HG02571 (cell line): ENCODE results near the gene ICAM2.
"Not testable (repeated sequence)": the region's sequence is repeated elsewhere in the genome, so short reads cannot be mapped to it uniquely, and the experiment has no call there.

Experiments
- ATAC-seq: cut with Tn5 transposase; IDR thresholded peaks from one replicate; pipeline ENCODE4 v1.9.1; 2021; ENCODE audit warnings: mild to moderate bottlenecking, moderate library complexity; ENCODE audit not compliant: unreplicated experiment

The ICAM2 gene

DNA sequence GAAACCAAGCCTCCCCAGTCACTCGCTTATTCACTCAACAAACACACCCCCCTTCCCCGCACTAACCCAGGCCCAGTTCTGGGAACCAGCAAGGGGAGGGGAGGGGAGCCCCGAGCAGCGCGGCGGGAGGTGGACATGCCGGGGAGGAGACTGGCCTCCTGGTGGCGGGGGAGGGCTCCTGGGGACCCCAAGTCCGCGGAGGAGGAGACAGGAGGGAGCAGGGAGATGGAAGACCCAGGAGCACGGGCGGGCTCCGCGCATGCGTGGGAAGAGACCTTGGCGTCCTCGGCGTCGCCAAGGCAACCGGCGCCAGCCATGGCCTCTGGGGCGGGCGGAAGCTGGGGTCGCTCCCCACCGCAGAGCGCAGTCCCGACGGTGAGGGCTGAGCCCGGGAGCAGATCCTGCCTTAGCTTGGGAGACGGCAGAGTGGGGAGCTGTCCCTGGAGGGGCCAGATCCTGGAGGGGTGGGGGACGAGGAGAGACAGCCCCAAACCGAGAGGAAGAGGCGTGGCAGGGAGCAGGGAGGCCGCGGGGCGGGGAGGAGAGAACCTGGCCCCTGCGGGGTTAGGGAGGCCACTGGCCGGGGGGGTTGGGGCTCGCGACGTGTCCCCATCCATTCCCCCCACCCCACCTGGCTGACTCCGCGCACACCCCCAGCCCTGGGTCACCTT lies 22.2 kb downstream of the ICAM2 start, which contains the start of gene PRR29:
Gene PRR29 (plus strand): TSS at position 302 of the 671 bp plus-strand sequence. CDS start 14 bp downstream, at position 316.
- ATAC-seq: no peak

DNA sequence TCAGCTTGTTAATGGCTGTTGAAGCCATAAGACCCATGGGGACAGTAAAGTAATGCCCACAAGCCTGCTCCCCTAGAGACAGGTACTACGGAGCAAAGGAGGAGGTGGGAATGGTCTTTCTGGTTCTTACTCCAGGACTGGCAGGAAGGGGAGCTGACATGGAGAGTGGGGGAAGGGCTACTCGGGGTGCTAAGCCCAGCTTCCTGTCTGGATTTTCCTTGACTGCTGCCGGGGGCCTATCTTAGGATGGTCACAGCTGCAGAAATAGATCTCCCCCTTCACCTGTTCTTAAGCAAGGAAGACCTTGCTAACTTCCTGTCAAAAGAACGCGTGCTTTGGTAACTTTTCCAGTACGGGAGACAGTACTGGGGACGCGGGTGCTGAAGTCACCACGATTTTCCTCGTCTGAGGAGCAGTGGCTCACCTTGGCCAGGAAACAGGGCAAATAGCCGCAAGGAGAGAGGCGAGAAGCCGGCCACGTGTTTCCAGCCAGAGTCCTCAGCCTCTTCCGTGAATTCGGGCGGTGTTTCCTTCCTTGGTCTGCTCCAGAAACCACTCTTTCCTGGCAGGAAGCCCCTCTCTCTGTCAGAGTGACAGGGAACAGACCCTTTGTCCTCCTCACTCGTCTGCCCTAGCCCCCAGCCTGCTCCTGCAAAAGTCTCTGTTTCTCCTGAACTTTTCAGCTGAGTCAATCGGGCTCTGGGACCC lies 22.9 kb downstream of the ICAM2 start:
- no peak for ATAC-seq

DNA sequence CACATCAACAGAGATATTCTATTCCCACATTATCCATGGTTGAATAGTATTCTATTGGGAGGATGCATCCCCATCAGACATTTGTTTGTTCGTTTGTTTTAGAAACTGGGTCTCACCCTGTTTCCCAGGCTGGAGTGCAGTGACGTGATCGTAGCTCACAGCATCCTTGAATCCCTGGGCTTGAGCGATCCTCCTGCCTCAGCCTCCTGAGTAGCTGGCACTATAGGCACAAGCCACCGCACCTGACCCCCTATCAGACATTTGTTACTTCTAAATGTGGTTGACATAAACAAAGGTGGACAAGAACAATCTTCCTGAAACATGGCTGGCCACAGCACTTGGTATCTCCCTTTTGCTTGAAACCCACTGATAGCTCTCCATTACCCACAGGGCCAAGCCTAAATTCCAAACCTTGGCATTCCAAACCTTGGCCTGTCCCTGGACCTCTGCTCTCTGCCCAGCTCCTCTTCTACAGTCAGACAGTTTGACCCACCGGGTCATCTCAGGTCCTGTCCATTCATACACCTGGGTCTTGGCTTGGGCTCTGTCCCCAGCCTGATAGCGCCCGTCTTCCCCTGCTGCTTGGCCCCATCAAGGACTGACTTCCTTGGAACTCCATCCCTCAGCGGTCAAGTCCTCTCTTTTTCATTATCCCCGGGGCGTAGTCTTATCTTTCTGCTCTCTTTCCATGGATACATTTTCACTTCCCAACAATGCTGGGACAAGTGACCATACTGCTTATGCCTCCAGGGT lies 23.8 kb downstream of the ICAM2 start:
- ATAC-seq: no peak

DNA sequence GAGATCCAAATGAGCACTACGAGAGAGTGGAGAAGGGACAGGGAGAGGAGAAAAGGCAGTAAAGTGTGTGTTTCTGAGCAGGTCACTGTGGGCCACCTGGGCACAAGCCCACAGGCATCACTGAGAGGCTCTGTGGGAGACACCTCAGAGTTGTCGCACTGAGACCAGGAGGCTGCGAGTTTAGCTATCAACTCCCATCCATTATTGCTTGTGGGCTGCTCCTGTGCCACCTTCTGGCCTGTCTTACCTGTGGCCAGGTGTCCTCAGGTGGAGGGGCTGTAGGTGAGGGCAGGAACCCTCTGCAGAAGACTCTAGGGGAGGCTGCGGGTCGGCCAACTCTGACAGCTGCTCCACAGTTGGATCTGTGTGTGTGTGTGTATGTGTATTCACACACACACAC lies 24.8 kb downstream of the ICAM2 start:
- ATAC-seq: no peak

DNA sequence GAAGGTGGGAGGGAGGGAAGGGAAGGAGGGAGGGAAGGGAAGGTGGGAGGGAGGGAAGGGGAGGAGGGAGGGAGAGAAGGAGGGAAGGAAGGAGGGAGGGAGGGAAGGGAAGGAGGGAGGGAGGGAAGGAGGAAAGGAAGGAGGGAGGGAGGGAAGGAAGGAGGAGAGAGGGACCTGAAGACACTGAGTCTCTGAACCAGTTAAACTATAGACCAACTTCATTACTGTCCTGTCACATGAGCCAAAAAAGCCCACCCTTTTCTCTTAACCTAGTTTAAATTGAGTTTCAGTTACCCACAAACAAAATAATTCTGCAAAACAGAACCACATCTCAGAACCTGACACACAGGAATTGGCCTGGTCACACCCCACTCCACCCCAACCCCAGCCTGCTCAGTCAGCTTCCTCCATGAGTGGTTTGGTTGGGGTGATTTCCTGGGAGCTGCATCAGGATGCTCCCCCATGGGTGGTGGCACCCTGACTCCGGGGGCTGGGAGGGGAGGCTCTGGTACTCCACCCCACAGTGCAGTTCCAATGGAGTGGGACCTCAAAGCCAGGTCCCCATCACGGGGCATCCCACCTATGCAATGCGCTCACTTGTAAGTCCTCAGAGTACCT lies 27.0 kb downstream of the ICAM2 start:
- no peak for ATAC-seq

DNA sequence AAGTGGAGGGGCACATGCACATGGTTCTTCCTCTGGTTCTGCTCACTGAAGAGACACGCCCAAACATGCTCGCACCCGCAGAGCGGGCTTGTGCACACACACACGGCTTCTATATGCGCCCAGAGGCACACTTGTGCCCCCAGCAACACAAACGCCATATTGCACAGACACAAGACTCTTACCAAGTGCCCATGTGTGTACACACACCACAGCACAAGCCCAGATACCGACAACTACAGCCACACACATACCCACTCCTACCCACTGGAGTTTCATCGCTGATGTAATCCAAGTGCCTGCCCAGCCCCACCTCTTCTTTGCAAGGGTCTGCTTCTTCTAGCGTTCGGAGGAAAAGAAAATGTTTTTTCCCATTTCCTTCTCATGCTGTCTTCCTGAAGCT lies 28.8 kb downstream of the ICAM2 start:
- no peak for ATAC-seq

DNA sequence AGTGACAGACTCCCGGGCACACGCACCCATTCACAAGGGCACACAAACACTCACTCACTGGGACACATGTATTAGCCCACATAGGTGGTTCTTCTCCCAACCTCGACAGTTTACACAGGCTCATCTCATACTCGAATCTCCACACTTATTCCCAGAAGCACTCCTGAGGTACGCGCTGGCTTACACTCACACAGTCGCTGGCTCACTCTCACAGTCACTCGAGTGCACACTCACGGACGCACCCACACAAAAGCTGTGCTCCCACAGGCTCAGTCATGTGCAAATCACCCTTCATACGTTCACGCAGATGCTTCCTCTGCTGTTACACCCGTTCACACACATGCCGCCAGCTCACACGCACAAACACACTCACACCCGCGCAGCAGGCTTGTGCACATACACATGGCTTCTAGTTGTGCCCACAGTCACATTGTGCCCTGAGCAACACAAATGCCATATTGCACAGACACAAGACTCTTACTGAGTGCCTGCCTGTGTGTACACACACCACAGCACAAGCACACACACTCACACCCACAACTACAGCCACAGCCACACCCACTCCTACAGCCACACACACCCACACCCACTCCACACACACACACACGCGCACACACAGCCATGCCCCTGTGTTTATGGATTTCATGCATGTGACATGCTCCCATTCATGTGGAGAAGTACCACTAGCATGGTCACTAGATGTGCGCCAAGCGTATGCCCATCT lies 30.6 kb downstream of the ICAM2 start:
- ATAC-seq: no peak

DNA sequence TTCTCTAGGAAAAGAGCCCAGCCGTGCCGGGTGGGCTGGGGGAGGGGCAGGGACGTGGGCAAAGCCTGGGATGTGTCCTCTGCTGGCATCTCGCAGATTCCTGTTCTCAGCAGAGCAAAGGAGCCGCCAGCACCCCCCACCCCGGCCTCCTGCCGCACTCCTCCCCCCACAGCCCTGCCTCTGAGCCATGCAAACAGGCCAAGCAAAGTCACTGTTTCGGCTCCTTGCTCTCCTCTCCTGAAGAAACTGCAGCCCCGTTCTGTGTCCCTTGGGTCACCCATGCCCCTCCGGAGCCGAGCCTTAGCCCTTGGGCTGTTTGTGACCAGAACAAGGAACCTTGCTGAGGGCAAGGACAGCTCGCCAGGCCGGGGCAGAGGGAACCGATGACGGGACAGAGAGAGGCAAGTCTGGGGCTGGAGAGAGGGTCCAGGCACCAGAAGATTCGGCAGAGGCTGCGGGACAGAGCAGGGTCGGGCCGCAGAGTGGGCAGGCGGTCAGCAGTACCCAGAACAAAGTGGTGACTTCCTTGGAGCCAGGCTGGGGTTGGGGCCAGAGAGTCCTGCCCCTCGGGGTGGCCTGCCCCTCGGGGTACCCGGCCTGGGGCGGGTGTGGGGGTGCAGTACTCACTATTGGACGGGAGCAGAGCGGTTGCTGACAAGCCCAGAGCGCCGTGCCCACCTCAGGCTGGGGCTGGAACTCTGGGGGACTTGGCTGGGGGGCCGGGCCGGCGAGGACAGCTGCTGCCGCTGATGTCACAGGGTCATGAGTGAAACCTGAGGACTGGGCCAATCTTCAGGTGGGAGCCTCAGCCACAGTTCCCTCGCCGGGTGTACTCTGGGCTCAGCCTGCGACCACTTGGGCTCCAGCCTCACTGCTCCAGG lies 31.5 kb downstream of the ICAM2 start:
- ATAC-seq: no peak

DNA sequence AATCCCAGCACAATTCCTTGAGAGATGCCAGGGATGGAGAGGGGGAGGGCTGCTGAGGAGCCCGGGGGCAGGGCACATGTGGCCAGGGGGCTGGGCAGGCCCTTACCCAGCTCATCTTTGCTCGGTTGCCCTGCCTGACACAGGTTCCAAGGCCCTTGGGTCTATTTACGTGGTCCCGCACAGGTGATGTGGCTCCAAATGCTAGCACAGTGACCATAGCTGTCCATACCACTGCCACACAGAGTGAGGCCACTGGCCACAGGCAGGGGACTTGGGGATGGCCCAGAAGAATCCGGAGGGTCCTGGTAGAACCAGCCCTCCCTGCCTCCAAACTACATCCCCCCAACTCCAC lies 32.3 kb downstream of the ICAM2 start:
- ATAC-seq: no peak

DNA sequence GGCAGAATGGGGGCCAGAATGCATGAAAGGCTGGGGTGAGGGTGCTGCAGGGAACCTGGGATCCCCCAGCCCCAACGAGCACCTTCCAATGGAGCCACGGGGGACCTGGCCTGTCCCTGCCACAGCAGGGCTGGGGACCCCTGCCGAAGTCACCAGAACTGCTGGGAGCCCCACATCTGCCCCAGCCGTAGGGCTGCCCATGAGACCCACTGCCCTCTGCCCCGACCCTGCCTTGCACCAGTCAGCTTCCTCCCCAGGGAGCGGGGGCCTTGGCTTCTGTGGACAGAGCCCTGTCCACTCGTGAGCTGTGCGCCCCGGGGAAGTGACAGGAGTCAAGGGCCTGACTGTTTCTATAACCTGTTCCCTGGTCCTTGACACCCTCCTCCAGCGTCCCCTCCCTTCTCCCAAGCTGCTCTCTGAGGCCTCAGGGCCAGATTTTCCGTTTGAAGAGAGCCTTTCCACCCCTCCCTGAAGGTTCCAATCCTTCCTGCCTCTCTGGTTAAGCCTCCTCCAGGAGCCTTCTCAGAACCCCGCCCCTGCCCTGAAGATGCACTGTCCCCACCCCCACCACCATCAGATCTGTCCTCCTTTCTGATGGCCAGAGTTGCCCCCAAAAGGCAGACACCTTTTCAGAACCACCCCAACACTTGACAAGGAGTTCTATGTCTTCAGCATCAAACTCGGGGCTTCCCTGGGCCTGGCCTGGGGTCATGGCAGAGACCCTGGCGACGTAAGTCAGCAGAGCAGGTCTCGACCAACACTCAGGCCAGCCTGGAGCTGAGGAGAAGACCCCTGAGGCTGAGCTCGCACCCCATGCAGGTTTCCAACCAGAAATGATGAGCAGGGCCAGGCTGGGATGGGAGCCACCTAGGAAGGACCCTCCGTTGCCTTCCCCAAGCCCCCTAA lies 33.0 kb downstream of the ICAM2 start:
- ATAC-seq: no peak

DNA sequence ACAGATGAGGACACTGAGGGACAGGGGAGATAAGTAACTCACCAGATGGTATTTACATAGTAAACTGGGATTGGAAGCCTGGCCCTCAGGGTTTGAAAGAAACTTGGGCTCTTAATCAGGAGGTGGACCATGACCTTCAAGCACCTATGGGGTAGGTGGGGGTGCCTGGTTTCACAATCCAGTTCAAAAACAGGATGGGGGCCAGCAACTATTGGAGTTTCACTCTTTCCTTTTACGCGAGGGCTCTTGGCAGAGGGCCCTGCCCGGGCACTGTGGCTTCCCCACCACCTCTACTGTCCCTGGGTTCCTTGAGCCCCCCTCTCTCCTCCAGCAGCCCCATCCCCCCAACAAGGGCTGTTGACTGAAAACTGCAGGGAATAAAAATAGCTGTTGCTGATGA lies 33.6 kb downstream of the ICAM2 start:
- no peak for ATAC-seq

DNA sequence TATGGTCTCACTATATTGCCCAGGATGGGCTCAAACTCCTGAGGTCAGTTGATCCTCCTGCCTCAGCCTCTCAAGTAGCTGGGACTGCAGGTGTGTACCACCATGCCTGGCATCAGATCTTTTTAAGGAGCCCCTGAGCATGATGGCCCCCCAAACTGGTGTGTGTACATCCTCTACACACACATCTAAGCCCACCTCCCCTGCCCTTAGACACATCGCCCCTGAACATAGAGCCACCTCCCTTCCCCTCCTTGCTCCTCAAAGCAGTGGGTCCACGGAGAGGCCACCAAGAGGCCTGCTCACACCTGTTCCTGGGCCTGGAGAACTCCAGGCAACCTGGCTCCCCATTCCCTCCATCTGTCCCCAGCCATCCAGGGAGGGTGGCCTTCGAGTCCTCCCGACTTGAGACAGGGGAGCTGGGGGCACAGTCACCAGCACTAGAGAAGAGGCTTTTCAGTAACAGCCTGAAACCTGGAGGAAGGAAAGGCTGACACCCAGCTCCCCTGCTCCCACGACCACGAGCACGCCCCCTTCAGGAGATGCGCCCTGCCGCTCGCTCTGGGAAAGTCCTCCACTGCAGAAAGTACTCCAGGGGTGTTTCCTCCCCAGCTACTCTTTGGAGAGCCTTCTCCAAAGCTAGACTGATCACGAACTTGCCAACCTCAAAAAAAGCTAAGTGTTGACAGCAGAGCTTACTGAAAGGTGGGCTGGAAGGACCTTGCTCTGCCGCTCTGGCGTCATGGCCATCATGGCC lies 34.9 kb downstream of the ICAM2 start:
- no peak for ATAC-seq

DNA sequence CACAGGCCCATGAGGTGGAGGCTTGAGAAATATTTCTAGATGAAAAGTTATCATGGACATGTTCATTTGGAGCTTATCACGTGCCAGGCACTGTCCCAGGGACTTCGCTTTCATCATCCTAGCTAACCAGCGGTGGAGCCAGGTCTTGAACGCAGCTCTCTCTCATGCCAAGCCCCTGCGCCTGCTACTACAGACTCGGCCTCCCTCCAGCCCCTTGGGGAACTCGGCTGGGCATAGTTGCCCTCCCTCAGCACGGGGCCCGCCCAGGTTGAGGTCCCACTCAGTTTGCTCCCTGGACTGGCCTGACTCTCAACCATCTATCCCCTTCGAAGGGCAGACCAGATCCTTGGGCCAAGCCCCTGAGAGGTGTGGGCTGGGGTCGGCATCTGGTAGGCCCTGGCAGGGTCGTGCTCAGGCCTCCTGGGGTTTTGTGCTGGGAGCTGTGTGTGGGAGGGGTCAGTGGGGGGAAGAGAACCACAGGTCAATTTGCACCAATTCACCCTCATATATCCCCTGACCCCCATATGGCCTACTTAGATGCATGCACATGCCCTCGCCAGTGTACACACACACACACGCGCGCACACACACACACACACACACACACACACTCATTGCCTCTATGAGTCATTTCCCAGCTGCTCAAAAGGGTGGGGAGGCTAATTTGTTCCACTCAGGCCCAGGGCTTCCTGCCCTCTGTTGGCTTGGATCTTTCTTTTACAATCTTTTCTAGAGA lies 35.6 kb downstream of the ICAM2 start:
- no peak for ATAC-seq

DNA sequence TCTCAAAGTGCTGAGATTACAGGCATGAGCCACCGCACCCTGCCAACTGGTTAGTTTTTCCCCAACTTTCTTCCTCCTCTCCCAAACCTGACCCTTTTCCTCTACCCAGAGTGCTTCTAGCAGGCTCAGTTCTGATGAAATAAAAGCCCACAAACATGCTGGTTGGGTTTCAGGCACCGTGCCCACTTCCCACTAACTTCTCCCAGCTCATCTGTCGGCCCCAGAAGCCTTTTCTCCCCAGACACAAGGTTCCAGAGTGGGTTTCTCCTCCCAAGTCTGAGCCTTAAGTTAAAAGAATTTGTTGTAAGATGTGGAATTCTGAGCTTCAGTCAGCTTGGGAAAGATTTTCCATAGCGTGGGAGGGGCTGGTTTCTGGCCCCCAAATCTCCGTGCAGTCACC lies 36.2 kb downstream of the ICAM2 start:
- ATAC-seq: no peak

DNA sequence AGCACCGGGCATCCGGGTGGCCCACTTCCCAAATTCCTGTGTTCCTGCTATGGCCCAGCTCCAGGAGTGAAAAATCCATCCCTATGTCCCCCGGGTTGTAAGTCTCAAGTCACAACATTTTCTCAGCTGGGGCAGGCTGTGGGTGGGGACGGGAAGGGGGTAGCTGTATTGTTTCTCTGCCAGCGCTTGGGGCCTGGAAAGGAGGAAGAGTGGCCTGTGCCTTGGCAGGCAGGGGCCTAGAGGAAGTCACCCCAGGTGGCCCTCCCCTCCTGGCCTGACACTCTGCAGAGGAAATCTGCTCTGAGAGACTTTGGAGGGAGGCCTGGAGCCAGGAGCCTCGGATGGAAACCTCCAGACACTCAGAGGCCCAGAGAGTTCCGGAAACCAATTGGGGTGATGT lies 37.1 kb downstream of the ICAM2 start:
- ATAC-seq: no peak

DNA sequence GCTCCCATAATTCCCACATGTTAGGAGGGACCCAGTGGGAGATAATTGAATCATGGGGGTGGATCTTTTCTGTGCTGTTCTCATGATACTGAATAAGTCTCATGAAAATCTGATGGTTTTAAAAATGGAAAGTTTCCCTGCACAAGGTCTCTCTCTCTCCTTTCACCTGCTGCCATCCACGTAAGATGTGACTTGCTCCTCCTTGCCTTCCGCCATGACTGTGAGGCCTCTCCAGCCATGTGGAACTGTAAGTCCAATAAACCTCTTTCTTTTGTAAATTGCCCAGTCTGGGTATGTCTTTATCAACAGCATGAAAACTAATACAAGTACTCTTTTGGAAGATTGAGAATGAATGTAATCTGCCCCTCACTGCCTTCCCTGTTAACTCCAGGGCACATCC lies 37.8 kb downstream of the ICAM2 start:
- ATAC-seq: not testable (repeated sequence)
